Measurements from ENCODE around the gene WEE1. TPM values are rescaled to one million over a fixed set of nuclear protein-coding genes. Genes with fewer than 3 reads are reported as not detected.

WEE1 gene
- total RNA-seq, 1 experiment from 2014 or later: 67.9 TPM

GRCh38 chr11:9629064-9629463 is 55.6 kb downstream of the WEE1 start:
- H3K36me3 ChIP-seq (ENCODE audit: control insufficient read depth, insufficient read depth, low read length): no peaks in the 10 kb centered on the region
- peaks cover 3% of the 10 kb centered on the region; the same call in 1 of the 2 replicates for H3K9me3 ChIP-seq (ENCODE audit: control insufficient read depth, insufficient read depth, low read depth, low read length)
- BruUV-seq (replicated peaks): no TSS peak
- in situ Hi-C loops (cut with HindIII; ENCODE audit: low pct_unique_long_range_greater_than_20kb, low sequenced_read_pairs): no loop called here
- no peak overlapping the region for H3K4me3 ChIP-seq (ENCODE audit: low read depth in 2 of 2, low read length in 2 of 2)
- POLR2A ChIA-PET: interaction anchor here (0.6 to 0.7 kb wide), 2 partner anchors 9 to 355 kb away, joined by 4 to 6 read pairs; no protein-coding TSS in a partner anchor
- ATAC-seq (no peak), DNase-seq (ENCODE audit: low read depth, low spot score) (no peak)
- TF ChIP-seq, protein P1, sequence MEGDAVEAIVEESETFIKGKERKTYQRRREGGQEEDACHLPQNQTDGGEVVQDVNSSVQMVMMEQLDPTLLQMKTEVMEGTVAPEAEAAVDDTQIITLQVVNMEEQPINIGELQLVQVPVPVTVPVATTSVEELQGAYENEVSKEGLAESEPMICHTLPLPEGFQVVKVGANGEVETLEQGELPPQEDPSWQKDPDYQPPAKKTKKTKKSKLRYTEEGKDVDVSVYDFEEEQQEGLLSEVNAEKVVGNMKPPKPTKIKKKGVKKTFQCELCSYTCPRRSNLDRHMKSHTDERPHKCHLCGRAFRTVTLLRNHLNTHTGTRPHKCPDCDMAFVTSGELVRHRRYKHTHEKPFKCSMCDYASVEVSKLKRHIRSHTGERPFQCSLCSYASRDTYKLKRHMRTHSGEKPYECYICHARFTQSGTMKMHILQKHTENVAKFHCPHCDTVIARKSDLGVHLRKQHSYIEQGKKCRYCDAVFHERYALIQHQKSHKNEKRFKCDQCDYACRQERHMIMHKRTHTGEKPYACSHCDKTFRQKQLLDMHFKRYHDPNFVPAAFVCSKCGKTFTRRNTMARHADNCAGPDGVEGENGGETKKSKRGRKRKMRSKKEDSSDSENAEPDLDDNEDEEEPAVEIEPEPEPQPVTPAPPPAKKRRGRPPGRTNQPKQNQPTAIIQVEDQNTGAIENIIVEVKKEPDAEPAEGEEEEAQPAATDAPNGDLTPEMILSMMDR (IDR thresholded peaks at IDR 0.05): no peak
- no peak for TF ChIP-seq SIN3A (IDR thresholded peaks at IDR 0.05; ENCODE audit: borderline replicate concordance, insufficient read depth, low read depth, low read length)
- CTCF ChIA-PET: no interaction called here
- H3K4me1 ChIP-seq (ENCODE audit: control insufficient read depth, insufficient read depth, low read length): no peaks in the 10 kb centered on the region
- H3K27ac ChIP-seq (ENCODE audit: low read length): no peak overlapping the region
- intact Hi-C loops (cut with micrococcal nuclease; ENCODE audit: unreplicated experiment): no loop called here
- H3K27me3 ChIP-seq (ENCODE audit: control insufficient read depth, insufficient read depth, low read length): no peaks in the 10 kb centered on the region

DNA sequence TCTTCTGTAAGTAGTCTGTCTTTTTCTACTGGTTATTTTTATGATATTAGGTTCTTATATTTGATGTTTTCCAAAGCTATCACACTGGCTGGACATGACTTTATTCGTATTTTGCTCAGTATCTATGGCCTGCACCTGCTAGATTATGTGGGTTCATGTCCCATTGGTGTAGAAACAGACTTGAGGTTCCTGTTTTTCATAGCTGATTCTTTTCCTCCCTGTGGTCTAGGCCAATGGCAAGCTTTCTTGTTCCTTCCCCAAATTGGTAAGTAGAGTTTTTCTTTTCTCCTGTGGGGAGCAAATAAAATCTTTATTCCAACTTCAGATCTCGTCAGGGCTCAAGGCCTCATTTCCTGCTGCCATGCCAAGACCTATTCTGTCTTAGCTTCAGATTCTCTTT is 60.2 kb downstream of the WEE1 start:
- Histone ChIP-seq H3K27me3 (ENCODE audit: control insufficient read depth, insufficient read depth, low read length) (no peaks in the 10 kb centered on the region), H3K27ac (ENCODE audit: low read length) (no peak overlapping the region), H3K4me1 (ENCODE audit: control insufficient read depth, insufficient read depth, low read length) (no peaks in the 10 kb centered on the region), H3K4me3 (ENCODE audit: low read depth in 2 of 2, low read length in 2 of 2) (no peak overlapping the region), H3K9me3 (ENCODE audit: control insufficient read depth, insufficient read depth, low read depth, low read length) (peaks cover 3% of the 10 kb centered on the region; the same call in 1 of the 2 replicates), H3K36me3 (ENCODE audit: control insufficient read depth, insufficient read depth, low read length) (no peaks in the 10 kb centered on the region)
- intact Hi-C loops (cut with micrococcal nuclease; ENCODE audit: unreplicated experiment): no loop called here
- in situ Hi-C loops (cut with HindIII; ENCODE audit: low pct_unique_long_range_greater_than_20kb, low sequenced_read_pairs): no loop called here
- TF ChIP-seq, protein P1 (IDR thresholded peaks at IDR 0.05): no peak
- TF ChIP-seq POLR2AphosphoS5 (IDR thresholded peaks at IDR 0.05; ENCODE audit: low read depth, low read length) (no peak), TCF7L2 (IDR thresholded peaks at IDR 0.05; ENCODE audit: low read depth, low read length) (no peak), SIN3A (IDR thresholded peaks at IDR 0.05; ENCODE audit: borderline replicate concordance, insufficient read depth, low read depth, low read length) (no peak)
- TF ChIP-seq, protein P2, sequence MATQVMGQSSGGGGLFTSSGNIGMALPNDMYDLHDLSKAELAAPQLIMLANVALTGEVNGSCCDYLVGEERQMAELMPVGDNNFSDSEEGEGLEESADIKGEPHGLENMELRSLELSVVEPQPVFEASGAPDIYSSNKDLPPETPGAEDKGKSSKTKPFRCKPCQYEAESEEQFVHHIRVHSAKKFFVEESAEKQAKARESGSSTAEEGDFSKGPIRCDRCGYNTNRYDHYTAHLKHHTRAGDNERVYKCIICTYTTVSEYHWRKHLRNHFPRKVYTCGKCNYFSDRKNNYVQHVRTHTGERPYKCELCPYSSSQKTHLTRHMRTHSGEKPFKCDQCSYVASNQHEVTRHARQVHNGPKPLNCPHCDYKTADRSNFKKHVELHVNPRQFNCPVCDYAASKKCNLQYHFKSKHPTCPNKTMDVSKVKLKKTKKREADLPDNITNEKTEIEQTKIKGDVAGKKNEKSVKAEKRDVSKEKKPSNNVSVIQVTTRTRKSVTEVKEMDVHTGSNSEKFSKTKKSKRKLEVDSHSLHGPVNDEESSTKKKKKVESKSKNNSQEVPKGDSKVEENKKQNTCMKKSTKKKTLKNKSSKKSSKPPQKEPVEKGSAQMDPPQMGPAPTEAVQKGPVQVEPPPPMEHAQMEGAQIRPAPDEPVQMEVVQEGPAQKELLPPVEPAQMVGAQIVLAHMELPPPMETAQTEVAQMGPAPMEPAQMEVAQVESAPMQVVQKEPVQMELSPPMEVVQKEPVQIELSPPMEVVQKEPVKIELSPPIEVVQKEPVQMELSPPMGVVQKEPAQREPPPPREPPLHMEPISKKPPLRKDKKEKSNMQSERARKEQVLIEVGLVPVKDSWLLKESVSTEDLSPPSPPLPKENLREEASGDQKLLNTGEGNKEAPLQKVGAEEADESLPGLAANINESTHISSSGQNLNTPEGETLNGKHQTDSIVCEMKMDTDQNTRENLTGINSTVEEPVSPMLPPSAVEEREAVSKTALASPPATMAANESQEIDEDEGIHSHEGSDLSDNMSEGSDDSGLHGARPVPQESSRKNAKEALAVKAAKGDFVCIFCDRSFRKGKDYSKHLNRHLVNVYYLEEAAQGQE (IDR thresholded peaks at IDR 0.05; ENCODE audit: insufficient read depth in 1 of 2, low read depth in 2 of 2, low read length in 1 of 2): no peak
- ChIA-PET POLR2A (no interaction called here), CTCF (no interaction called here)
- no TSS peak for BruUV-seq (replicated peaks)
- ATAC-seq: no peak
- DNase-seq (ENCODE audit: low read depth, low spot score): no peak
